Fibroblast of skin of right biceps (primary cell): Measurements from ENCODE around the gene SPIRE2.

Source experiments
- DNase-seq: peaks from one replicate; pipeline ENCODE4 v3.0.0-alpha.2; 2013

The SPIRE2 gene

DNA sequence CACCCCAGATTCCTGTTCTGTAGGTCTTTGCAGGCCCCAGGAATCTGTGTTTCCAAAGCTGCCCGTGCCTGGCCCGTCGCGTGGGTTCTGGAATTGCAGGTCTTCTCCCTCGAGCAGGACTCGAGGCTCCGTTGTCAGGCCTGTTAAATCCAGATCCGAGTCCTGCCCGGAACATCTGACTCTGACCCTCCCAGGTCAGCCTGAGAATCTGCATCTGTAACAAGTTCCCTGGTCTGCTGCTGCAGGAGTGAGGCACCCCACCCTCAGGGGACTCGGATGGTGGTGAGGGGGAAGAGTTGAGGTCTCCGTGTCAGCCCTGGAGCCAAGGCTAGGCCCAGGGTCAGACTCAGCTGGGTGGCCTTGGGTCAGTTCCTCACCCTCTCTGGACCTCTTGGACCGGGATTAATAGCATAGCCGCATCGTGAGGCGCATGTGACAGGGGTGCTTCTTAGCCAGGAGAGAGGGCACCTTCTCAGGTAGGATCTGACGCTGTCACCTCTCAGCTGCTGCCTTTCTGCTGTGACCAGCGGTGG lies 8.8 kb downstream of the SPIRE2 start:
- DNase-seq: no peak

DNA sequence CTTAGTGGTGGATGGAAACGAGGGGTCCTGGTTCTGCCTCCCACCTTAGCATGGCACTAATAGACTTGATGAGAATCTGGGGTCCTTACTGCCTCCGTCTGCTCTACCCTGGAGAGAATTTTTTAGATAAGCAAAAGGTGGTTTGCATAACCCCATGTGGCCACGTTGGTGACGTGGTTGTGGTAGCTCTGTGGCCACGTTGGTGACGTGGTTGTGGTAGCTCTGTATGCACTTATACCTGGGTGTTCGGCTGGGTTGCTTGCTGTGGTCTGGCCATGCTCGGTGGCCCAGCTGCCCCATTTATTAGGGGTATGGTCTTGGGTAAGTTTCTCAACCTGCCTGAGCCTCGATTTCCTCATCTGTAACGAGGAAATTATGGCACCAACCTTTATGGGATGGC lies 13.0 kb downstream of the SPIRE2 start:
- no peak for DNase-seq

DNA sequence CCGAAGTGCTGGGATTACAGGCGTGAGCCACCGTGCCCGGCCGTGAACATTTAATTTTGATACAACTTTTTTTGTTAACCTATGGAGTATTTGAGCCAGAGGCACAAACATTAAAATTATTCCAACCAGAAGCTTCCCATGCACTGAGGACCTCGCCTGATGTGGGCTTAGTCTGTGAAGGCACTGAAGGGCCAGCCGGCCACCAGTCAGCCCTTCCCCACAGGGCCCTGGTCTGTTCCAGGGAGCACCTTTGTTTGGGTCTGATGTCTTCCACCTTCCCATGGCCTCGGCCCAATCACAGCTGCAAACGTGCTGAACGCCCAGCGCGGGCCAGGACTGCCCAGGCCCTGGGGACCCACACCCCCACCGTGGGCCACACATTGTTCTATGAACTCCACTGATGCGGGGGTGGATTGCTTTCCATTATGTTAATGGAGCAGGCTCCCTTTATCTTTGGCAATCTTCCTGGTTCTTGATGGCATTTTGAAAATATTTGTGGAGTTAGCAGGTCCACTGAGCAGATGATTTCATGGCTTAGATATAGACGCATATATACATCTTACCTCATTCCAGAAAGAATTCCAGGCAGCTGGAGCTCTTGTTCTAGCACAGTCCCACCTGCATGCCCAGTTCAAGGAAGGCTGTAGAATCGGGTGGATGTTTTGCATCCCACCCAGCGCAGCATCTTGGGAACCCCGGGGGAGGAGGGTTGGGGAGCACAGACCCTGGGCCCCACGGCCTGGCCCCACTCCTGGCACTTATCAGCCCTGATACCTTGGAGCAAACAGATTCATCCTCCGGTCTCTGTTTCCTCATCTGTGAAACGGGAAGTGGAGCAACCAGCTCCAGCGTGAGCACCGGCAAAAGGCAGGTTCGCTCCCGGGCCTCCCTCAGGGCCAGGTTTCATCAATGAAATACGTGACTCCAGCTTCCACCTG lies 14.5 kb downstream of the SPIRE2 start:
- peak; percentile 91 for DNase-seq

DNA sequence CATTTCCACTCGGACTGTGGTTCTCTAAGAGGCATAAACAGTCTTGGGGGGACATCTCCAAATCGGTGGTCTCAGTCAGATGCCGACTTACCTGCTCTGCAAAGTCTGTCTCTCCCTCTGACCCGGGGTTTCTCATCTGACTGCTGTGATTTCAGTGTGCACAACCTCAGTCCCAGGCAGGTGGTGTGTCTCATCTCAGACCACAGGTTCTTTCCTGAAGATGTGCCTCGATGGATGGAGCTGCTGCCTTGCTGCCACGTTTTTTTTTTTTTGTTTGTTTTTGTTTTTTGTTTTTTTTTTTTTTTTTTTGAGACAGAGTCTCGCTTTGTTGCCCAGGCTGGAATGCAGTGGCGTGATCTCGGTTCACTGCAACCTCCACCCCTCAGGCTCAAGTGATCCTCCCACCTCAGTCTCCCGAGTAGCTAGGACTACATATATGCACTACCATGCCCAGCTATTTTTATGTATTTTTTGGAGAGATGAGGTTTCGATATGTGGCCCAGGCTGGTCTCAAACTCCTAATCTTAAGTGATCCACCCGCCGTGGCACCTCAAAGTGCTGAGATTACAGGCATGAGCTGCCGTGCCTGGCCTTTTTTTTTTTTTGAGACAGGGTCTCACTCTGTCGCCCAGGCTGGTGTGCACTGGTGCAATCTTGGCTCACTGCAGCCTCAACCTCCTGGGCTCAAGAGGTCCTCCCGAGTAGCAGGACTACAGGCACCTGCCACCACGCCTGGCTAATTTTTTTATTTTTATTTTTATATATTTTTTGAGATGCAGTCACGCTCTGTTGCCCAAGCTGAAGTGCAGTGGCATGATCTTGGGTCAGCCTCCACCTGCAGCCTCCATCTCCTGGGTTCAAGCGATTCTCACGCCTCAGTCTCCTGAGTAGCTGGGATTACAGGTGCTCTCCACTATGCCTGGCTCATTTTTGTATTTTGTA lies 15.4 kb downstream of the SPIRE2 start:
- DNase-seq: no peak

DNA sequence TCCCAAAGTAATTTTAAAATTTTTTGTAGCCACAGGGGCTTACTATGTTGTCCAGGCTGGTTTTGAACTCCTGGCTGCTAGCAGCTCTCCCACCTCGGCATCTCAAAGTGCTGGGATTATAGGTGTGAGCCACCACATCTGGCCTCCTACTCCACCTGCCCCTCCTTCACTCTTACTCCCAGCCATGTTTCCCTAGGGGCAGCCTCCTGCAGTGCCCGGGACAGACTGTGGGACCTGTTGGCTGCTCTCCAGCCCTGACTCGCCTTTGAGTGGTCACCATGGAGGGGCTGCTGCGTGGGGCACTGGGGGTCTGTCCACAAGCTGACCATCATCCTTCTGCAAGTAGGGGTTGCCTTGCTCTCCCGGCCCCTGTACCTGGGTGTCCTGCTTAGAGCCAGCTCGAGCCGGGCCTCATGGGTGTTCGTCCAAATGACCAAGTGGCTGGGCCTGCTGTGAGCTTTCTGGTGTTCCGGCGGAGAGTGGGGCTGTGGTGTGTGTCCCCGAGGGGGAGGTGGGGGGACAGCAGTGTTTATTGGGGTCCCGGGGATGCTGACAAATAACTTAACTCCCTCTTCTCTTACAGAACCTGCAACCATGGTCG lies 16.6 kb downstream of the SPIRE2 start:
- DNase-seq: no peak

DNA sequence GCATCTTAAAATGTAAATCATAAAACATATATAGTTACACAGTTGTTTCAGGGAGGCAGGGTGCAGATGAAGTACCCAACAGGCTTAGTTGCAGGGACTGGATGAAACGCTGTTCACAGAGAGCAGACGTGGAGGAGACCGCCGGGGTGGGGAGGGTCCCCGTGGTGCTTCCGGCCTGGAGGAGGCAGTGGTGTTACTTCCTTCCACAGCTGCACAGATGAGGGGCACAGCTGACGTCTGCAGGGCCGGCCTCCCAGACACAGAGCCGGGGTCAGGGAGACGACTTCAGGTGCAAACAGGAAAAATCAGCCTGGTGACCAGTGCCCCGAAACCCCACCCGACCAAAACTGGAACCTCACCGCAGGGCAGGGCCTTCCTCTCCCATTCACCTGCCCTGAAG lies 17.1 kb downstream of the SPIRE2 start:
- no peak for DNase-seq

DNA sequence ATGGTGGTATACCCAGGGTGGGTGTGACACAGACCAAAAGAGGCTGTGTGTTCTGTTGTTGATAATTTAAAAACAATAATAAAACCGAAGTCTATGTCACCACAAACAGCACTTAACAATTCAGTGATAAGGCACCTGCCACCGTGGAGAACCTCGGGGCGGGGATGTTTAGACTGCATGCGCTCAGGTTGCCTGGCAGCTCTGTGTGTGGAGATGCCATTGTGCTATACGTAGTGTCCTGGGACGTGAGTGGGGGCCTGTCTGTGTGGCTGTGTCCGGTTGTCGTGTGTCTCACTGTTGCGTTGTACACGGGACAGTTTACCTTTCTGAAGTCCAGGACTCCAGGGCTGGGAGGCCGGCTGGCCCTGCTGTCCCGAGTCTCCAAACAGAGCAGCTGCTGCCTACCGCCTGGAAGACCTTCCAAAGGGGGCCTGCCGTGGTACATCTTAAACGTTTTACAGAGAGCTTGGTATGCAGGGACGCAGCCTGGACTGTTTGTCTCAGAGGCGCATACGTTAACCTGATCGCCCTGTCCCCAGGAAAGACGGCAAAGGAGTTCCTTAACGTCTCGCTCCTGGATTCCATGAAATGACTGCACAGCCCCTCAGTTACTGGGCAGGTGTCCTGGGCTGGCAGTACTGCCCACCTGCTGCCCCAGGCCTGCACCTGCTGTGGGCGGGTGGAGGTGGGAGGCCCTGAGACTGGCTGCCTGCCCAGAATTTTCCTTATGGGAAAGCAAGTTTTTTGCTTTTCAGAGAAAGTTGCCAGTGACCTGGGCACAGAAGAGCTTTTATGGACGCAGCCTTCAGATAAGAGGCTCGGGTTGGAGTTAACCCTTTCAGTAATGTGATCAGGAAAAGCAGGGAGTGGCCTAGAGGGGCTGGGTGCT lies 19.0 kb downstream of the SPIRE2 start:
- DNase-seq: no peak

DNA sequence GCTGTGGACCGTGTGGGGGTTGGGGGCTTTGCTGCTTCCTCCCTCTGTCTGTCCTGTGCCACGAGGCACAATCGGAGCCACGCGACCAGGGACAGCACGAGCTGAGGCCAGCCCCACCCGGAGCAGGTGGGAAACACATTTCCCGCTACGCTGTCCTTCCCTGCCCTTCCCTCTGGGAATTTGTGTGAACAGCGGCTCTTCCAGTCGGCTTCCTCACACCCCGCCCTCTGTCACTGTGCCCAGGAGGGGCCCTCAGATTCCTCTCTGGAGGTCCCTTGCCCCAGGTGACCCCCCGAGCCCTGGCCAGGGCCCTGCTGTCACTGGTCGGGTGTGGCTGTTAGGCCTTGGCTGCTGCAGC lies 19.6 kb downstream of the SPIRE2 start:
- no peak for DNase-seq

DNA sequence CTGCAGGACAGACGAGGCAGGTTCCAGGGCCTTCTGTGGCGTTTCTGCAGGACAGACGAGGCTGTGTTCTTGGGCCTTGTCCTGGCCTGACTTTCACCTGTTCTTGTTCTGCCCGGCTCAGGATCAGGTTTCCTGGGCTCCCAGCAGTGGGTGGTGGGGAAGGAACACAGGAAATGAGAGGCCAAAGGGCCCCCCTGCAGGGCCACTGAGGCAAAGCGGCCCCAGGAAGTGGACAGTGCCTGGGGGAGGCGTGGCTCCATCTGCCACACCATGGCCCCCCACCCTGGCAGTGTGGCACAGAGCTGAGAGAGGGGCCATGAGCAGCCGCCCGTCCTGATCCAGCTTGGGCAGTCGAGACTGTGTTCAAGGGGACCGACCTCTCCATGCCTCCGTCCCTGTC lies 20.7 kb downstream of the SPIRE2 start:
- DNase-seq: no peak

DNA sequence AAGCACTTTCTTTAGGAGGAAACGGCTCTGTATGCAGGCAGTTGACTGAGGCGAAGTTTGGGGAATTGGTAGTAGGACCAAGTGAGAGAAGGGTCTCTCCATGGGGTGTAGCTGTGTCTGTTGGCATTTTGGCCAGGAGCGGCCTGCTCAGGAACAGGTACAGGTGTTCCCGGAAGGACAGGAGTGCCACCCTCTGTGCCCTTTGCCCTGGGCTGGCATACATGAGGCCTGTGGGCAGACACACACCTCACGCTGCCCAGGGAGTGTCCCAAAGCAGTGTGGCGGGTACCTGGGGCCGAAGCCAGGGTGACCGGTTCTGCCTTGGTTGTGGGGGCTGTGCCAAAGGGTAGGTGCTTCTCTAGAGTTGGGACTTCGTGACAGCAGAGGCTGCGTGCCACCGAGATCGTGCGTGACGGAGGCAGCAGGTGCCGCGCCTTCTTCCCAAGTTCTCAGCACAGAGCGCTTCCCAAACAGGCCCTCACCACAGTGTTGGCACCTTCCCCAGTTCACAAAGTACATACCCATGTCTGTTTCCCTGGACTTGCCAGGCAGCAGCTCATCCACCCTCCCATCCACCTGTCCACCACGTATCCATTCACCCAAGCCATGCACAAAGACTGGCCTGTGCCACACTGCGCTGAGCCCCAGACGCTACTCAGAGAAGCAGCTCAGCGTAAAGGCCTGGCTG lies 25.2 kb downstream of the SPIRE2 start:
- no peak for DNase-seq

DNA sequence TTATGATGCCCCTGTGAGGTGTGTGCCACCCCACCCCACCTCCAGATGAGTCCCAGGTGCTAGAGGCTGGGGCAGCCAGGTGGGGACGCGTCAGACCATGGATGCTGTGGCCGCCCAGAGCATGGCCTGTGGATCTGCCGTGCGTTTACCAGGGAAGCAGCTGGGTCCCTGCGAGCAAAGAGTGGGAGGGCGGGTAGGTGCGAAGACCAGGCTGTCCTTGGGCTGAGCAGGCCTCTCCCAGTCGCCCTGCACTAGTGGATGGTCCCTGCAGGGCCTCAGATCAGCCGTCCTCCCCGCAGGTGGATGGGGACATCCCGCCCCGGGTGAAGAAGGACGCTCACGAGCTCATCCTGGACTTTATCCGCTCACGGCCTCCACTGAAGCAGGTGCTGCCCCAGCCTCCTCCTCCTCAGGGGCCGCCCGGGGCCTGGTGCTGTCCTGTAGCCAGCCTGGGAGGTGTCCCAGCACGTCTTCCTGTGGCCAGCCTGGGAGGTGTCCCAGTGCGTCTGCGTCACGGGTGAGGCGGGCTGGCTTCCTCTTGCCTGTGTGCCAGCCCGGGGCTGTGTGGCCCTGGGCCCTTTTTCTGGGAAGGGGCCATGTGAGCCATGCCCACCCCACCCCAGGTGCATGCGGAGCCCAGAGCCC lies 27.1 kb downstream of the SPIRE2 start:
- DNase-seq: no peak

DNA sequence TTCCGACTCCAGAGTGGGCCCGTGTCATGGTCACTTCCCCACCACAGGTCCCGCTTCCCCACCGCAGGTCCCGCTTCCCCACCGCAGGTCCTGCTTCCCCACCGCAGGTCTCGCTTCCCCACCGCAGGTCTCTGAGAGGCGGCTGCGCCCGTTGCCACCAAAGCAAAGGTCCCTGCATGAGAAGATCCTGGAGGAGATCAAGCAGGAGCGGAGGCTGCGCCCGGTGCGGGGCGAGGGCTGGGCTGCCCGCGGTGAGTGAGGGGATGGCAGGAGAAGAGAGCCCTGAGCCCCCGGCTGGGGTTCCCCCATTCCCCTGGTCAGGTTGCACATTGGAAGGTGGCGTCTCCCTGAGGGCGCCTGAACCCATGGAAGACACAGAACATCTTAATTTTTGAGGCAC lies 27.7 kb downstream of the SPIRE2 start:
- DNase-seq: no peak

DNA sequence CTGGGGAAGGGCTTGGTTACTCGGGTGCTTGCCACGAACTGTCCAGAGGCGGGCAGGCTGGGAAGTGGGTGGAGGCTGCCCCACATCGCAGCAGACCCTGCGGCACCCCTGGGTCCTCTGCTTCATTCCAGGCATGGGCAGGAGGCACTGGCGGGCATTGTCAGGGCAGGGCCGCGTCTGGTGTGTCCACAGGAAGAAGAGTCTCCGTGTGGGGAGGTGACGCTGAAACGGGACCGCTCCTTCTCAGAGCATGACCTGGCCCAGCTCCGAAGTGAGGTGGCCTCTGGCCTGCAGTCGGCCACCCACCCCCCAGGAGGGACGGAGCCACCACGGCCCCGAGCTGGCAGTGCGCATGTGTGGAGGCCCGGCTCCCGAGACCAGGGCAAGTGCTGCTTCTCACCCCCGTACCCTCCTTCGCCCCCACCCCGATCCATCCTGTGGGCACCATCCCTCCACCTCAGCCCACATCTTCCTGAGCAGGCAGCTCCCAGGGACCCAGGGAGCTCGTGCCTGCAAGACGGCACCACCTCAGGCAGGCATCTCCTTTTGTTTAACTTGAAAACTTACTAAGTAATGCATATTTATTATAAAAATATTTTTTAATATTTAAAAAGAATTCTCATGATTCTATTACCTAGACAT lies 30.8 kb downstream of the SPIRE2 start:
- no peak for DNase-seq

DNA sequence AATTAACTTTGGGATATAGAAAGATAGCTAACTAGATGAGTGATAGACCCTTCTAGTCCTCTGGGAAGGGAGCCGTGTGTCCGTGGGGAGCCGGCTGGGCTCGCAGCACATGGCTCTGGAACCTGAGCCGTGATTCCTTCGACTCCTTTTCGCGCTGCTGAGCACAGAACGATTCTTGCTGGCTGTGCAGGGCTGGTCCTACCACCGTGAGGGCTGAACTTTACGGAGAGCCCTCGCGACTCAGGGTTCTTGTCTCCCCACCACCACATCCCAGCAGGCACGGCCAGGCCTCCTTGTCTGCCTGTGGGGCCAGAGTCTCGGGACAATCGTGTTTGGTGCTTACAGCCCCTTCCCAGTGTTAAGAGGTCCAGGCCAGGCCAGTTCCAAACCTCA lies 31.3 kb downstream of the SPIRE2 start:
- no peak for DNase-seq

DNA sequence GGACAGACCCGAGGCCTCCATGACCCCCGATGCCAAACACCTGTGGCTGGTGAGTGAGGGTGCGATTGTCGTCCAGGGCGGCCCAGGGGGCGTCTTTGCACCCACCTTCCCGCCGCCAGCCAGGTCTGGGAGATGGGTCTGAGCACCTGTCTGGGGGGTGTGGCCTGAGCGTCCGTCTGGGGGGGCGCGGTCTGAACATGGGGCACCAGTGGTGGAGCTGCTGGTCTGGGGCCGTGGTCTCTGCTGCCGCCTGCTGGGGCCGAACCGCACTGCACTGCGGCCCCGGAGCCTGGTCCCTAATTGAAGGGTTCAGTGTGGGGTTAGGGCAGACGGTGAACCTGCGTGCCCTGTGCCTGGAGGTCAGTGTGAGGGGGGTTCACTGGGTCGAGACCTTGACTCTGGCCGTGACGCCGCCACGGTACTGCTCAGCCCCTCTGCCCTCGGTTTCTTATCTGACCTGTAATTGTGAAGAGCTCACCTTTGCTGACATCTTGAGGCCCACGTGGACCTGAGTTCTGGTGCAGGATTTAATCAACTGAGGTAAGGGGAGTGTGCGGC lies 32.6 kb downstream of the SPIRE2 start:
- peak; percentile 38 for DNase-seq

DNA sequence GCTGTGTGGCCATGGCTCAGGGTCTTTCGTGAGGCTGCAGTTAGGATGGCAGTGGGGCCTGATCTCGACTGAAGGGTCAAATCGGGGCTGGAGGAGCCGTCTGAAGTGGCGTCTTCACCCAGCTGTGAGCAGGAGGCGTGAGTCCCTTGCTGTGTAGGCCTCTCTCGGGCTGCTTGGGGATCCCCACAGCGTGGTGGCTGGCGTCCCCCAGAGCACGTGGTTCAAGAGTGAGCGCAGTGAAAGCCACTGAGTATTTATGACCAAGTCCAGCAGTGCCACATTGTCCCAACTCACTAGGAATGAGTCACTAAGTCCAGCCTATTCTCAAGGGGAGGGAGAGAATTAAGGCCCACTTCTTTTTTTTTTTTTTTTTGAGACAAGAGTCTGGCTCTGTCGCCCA lies 33.4 kb downstream of the SPIRE2 start:
- DNase-seq: no peak

DNA sequence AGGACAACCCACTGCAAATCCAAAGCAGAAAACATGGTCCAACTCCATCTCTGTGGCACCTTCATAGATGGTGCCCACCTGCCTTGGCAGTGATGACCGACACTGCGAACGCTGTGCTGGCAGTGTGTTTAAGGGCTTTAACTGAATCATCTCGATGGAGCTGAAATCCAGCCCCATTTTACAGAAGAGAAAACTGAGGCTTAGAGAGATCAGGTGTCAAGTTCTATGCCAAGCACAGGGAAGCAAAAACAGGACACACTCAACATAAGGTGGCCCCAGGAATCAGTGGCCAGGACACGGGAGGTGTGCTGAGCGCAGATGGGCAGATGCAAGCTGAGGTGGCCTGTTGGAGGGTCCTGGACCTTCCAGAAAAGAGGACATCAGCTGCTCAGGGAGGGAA lies 34.5 kb downstream of the SPIRE2 start:
- DNase-seq: no peak

DNA sequence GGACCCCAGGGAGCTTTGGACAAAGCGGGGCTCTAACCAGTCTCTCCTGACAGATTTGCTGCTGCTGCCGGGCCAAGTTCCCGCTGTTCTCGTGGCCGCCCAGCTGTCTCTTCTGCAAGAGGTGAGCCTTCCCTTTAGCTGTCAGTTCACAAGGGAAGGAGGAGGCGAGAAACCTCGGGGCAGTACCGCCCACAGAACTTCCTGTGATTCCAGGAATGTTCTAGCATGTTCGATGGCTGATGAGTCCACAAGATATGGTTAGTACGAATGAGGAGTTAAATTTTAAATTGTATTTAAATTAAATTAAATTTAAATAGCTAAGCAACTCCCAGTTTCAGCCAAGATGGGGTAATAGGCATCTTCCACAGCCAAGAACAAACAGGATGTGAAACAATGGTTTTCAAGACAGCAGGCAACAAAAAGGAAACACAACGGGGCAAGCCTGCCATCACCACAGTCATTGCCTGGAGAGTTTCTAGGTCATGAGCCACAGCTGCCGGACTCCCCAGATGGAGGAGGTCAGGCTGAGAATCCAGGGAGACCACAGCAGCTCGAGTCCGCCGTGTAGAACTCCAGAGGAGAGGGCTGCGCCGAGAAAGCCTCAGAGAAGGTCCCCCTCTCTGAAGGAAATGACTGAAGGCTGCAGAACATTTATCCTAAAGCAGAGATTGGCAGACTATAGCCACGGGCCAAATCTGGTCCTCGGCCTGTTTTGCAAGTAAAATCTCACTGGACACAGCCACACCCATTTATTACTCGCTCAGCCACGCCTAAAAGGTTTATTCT lies 35.7 kb downstream of the SPIRE2 start:
- peak; percentile 31 for DNase-seq

DNA sequence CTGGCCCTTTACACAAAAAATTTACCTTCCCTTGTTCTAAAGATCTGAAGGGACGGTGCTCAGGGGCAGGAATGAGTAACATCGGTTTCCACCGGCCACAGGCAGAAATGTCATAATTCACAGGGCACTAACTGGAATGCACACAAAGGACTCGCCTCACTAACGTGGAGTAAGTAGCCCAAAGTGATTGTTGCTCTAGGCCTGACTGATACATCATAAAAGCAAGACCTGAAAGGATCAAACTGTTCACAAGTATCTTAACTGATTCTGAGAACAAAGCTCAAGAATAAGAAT lies 36.2 kb downstream of the SPIRE2 start:
- DNase-seq: no peak

DNA sequence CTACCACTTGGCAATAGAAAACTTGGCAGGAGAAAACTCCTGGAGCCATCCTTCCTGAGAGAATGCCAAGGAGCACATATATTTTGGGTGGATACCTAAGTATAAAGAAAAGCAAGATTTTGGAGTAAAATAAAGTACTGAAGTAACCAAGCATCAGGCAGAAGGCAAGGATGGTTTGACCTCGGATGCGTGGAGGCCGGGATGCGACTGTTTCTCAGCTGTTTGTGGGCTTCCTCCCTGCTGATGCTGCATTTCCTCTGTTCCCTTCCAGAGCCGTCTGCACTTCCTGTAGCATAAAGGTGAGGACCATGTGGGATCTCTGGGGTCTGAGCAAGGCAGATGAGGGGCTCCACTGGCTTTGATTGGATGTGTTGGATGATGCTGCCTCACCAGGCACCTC lies 39.6 kb downstream of the SPIRE2 start:
- DNase-seq: no peak
